ENCODE measurements around the gene ANKRD60. TPM values are rescaled to one million over a fixed set of nuclear protein-coding genes. Genes with fewer than 3 reads are reported as not detected.

The ANKRD60 gene
- total RNA-seq, 1 experiment from 2014 or later = not detected

- Histone ChIP-seq H3K14ac (ENCODE audit: insufficient read depth, low read length) (no peak overlapping the region), H3K9me3 (ENCODE audit: control insufficient read depth, low read depth, low read length) (no peaks in the 10 kb centered on the region), H2BK120ac (ENCODE audit: low read depth, low read length, poor library complexity, severe bottlenecking) (no peak overlapping the region), H4K20me1 (ENCODE audit: control insufficient read depth, insufficient read depth, insufficient read length) (no peaks in the 10 kb centered on the region), H3K9ac (ENCODE audit: extremely low read depth, insufficient read length, low read length) (no peak overlapping the region), H4K91ac (ENCODE audit: insufficient read length, low read depth, low read length) (no peak overlapping the region), H2AK5ac (ENCODE audit: insufficient read length, low read length) (no peak overlapping the region), H3K23ac (ENCODE audit: insufficient read length, low read depth, low read length) (no peak overlapping the region), H4K8ac (replicated peaks; ENCODE audit: insufficient read length, low read depth, low read length) (no peak overlapping the region), H3K79me1 (ENCODE audit: insufficient read depth, low read depth, low read length, poor library complexity, severe bottlenecking) (no peaks in the 10 kb centered on the region), H3K23me2 (ENCODE audit: insufficient read length, low read depth, low read length, poor library complexity, severe bottlenecking) (peaks cover 5% of the 10 kb centered on the region), H3K27me3 (ENCODE audit: insufficient read depth, low read length) (no peaks in the 10 kb centered on the region), H3K56ac (ENCODE audit: insufficient read length, low read depth, low read length) (no peak overlapping the region), H4K5ac (ENCODE audit: insufficient read length, low read depth, low read length) (no peak overlapping the region), H2BK15ac (ENCODE audit: low read depth, low read length) (no peak overlapping the region), H2BK5ac (ENCODE audit: insufficient read length, low read length) (no peak overlapping the region), H3T11ph (ENCODE audit: low read length) (no peak overlapping the region), H3K18ac (ENCODE audit: insufficient read length, low read depth, low read length) (no peak overlapping the region), H2BK20ac (ENCODE audit: low read depth, low read length, poor library complexity, severe bottlenecking) (no peak overlapping the region), H3K4ac (ENCODE audit: low read depth, low read length) (no peak overlapping the region), H3K27ac (ENCODE audit: insufficient read length, low read depth, low read length) (no peak overlapping the region), H3K4me1 (ENCODE audit: insufficient read depth, low read length) (no peaks in the 10 kb centered on the region), H3K4me2 (ENCODE audit: insufficient read depth, insufficient read length, low read length) (no peak overlapping the region), H2BK12ac (ENCODE audit: insufficient read length, low read depth, low read length) (no peak overlapping the region), H3K79me2 (ENCODE audit: insufficient read depth, low read length) (no peaks in the 10 kb centered on the region), H2AFZ (ENCODE audit: low read length) (no peak overlapping the region)
- no peak for DNase-seq
- H3K27me3 Mint-ChIP-seq (ENCODE audit: low read depth) = peaks cover 15% of the 10 kb centered on the region
- H3K4me3 Mint-ChIP-seq = no peak overlapping the region
- peak overlapping the region in 1 of 3 experiments; percentile 24; a peak in 1 of 7 replicates for H3K27ac Mint-ChIP-seq
- peaks cover 13 to 14% of the 10 kb centered on the region in 2 experiments for H3K4me1 Mint-ChIP-seq
- no peak for TF ChIP-seq CTCF (conservative IDR thresholded peaks at IDR 0.05)
- peaks cover 0 to 4% (median 3%) of the 10 kb centered on the region in 3 experiments; a peak in 4 of 7 replicates for H3K36me3 Mint-ChIP-seq (ENCODE audit: insufficient read depth in 1 of 3, low read depth in 3 of 3)
- no CpG with 5 or more reads among the region's 5 CpGs for WGBS (ENCODE audit: extremely low coverage, insufficient read length, low lambda C conversion rate)
- H3K9me3 Mint-ChIP-seq = no peaks in the 10 kb centered on the region
Observed at GRCh38 chr20:58235010-58235409, 6.6 kb upstream of the ANKRD60 start.
